HEK293T (cell line): Measurements from ENCODE around the gene NID2.

Experiments used
- ARNT ChIP-seq: fragments of 450-650 bp; IDR thresholded peaks from 2 replicates; pipeline ENCODE4 v1.6.1; 2017; ENCODE audit warnings: mild to moderate bottlenecking
- BHLHE40 ChIP-seq: fragments of 450-650 bp; IDR thresholded peaks from 2 replicates; pipeline ENCODE4 v1.6.1; 2016; ENCODE audit warnings: mild to moderate bottlenecking, moderate library complexity, borderline replicate concordance
- CTBP1 ChIP-seq: fragments of 450-650 bp; IDR thresholded peaks from 2 replicates; pipeline ENCODE4 v1.6.1; 2016; ENCODE audit warnings: borderline replicate concordance
- ELF4 ChIP-seq: fragments of 450-650 bp; IDR thresholded peaks from 2 replicates; pipeline ENCODE4 v1.6.1; 2017; ENCODE audit warnings: antibody characterized with exemption
- FOXA1 ChIP-seq: fragments of 450-650 bp; IDR thresholded peaks from 2 replicates; pipeline ENCODE4 v1.6.1; 2016; ENCODE audit warnings: mild to moderate bottlenecking
- HDGF ChIP-seq: fragments of 450-650 bp; IDR thresholded peaks from 2 replicates; pipeline ENCODE4 v1.6.1; 2017; ENCODE audit warnings: antibody characterized with exemption, borderline replicate concordance
- L3MBTL2 ChIP-seq: fragments of 450-650 bp; conservative IDR thresholded peaks from 2 replicates; pipeline ENCODE4 v1.6.1; 2016; ENCODE audit warnings: mild to moderate bottlenecking
- LEF1 ChIP-seq: fragments of 450-650 bp; IDR thresholded peaks from 2 replicates; pipeline ENCODE4 v1.6.1; 2017; ENCODE audit warnings: mild to moderate bottlenecking, borderline replicate concordance
- NFRKB ChIP-seq: fragments of 450-650 bp; IDR thresholded peaks from 2 replicates; pipeline ENCODE4 v1.6.1; 2016; ENCODE audit warnings: mild to moderate bottlenecking, moderate library complexity
- SP1 ChIP-seq: fragments of 450-650 bp; IDR thresholded peaks from 2 replicates; pipeline ENCODE4 v1.6.1; 2017
- SUZ12 ChIP-seq: fragments of 450-650 bp; IDR thresholded peaks from 2 replicates; pipeline ENCODE4 v1.6.1; 2016; ENCODE audit warnings: mild to moderate bottlenecking
- TARDBP ChIP-seq: fragments of 450-650 bp; IDR thresholded peaks from 2 replicates; pipeline ENCODE4 v1.6.1; 2016

GRCh38 chr14:52089218-52089617 is 20.4 kb upstream of the NID2 start:
- TF ChIP-seq SUZ12 (no peak), BHLHE40 (no peak), ELF4 (no peak), HDGF (no peak), SP1 (no peak), TARDBP (no peak), FOXA1 (no peak), ARNT (no peak), CTBP1 (no peak), L3MBTL2 (no peak), LEF1 (no peak), NFRKB (no peak)
